Caki2 (cell line): Measurements from ENCODE around the gene SLC22A2. TPM values are rescaled to one million over a fixed set of nuclear protein-coding genes. Genes with fewer than 3 reads are reported as not detected.

Experiments used
- DNase-seq: peaks from one replicate; pipeline ENCODE4 v3.0.0-alpha.2; 2015; ENCODE audit warnings: low read depth
- in situ Hi-C: cut with HindIII; loops from 2 replicates; pipeline ENCODE4 v1.10.0; 2016; ENCODE audit warnings: low sequenced_read_pairs, low pct_unique_long_range_greater_than_20kb, mixed read lengths
- total RNA-seq: library from RNA; depleted of rRNA; stranded (reverse); fragments of >200 nt; shearing (Covaris generic); gene quantifications from 2 replicates; pipeline ENCODE4 v1.2.3, GENCODE V29; 2014; ENCODE audit warnings: low replicate concordance

The SLC22A2 gene
- total RNA-seq, 1 experiment from 2014 or later = 0.10 TPM

DNA sequence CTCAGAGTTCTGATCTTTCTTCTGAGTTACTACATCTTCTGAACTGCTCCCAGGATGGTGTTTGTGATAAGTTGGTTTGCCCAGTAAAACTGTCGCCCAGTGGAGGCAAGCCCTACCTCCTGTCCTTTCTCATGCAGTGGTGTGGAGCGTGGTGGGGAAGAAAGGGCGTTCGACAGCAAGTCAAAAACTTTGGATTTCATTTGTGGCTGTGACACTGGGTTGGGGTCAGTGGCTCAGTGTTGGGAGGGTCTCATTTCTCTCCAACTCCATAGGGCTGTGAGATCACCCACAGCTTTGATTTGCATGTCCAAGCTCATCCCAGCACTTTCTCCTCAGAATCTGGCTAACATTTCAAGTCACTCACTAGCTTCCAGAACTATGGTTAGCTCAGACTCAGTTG lies 17.5 kb upstream of the SLC22A2 start:
- in situ Hi-C loops = no loop called here
- DNase-seq = no peak

DNA sequence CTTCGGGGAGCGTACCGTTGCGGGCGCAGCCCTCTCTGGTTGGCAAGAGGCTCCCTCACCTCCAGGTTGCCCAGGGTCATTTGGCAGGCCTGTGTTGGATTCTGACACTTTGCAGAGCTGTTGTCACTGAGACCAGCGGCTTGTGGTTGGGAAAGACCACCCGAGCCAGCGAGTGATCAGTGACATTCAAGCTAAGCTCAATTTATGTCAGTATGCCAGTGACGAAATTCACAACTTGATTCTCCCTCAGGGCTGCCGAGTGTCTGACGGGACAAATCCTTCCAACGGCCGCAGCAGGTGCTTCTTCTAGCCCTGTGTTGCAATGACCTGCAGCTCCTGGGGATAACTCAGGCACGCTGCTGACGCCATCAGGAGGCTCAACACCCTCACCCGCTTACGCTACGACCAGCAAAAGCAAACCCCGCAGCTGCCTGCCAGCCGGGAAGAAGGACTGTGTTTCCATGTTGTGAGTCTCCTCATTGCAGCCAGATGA lies 16.9 kb upstream of the SLC22A2 start:
- in situ Hi-C loops = no loop called here
- DNase-seq = no peak

DNA sequence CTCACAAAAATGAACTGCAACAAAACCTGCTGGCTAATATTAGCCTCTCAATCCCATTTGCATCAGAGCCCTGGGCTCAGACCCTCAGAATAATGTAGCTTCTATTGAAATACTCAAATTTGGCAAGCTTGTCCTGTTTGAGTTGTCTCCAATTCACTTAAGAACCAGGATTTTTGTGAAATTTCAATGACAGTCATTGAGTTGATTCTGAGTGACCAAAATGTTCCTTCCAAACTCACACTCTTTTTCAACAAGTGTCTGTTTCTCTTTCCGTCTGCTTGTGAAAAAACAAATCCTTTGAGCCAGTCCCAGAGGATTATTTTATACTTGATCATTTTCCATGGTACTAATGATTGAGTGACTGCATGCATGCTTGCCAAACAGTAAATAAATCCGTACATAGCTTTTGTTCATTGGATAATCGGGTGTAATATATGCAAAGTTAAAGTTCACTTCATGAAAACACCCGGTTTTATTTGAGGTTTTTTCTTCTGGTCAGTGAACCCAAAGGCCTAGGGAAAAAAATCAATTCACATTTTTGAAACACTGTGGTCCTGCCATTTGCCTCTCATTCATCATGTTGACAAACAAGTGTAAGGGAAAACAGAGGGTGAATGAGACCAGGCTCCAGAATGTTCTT lies 16.4 kb upstream of the SLC22A2 start:
- in situ Hi-C loops = no loop called here
- DNase-seq = no peak

DNA sequence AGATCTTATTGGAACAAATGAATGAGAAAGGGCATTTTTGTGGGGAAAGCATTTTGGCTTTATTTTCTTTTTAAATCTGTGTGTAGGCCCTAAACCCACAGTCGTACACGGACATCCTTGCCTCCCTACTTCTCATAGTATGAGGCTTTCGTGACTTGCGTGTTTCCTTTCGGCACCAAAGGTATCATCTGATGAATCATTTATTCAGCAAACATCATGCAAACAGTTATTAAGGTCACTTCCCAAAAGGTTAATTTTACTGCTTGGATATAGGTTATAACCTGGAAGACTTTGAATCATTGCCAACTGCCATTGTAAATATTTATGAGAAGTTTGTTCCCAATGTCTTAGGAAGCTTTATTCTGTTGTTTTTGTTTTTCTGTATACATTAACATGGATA lies 15.1 kb upstream of the SLC22A2 start:
- in situ Hi-C loops = no loop called here
- no peak for DNase-seq

DNA sequence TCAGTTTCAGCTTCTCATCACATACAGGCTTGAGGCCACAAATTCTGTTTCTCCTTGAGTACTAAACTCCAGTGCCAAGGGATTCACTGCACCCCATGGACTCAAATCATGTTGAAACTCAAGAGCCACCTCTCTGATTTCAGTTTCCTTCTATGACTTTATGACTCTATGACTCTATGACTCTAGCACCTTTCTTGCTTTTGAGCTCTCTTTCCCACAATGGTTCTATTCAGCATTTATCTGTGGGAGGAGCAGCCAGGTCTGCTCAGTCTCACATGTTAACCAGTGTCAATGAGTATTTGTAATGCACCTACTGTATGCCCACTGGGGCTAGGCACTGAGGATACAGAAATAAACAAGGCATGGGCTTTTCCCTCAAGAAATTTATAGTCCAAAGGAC lies 14.6 kb upstream of the SLC22A2 start:
- DNase-seq = no peak
- in situ Hi-C loops = no loop called here

DNA sequence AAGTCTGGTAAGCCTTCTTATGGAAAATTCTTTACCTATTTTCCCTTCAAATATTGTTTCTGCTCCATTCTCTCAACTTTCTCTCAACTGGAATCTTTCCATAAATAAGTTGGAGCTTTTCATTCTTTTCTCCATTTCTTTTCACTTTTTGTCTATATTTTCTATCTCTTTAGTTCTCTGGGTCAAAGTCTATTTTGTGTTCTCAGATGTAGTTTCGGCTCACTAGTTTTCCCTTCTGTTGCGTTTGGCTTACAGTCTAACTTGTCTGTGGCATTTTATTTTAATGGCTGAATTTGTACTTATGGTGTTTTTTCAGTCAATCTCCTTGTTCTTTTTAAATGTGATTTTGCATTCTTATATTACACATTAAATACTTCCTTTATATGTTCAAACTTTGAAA lies 14.1 kb upstream of the SLC22A2 start:
- no peak for DNase-seq
- in situ Hi-C loops = no loop called here

DNA sequence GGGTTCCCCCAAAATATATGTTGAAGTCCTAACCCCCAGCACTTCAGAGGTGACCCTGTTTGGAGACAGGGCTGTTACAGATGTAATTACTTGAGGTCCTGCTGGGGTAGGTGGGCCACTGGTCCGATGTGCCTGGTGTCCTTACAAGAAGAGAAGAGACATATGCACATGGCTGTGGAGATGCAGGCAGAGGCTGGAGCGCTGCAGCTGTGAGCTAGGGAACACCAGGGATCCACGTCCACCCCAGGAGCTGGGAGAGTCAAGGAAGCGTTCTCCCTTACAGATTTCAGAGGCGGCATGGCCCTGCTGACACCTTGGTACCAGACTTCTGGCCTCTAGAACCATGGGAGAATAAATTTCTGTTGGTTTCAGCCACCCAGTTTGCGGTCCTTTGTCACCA lies 11.7 kb upstream of the SLC22A2 start:
- no peak for DNase-seq
- in situ Hi-C loops = no loop called here

DNA sequence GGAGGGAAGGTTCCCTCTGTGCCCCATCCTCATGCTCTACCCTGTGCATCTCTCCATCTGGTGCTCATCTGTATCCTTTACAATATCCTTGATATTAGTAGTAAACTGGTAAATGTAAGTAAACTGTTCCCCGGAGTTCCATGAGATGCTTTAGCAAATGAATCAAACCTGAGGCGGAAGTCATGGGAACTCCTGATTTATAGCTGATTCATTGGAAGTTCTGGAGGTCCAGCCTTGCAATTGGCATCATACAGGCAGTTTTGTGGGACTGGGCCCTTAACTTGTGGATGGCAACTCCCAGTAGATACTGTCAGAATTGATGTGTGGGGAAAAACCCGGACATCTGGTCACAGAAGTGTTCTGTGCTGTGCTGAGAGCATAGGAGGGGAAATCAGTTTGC lies 11.2 kb upstream of the SLC22A2 start:
- in situ Hi-C loops = no loop called here
- no peak for DNase-seq

DNA sequence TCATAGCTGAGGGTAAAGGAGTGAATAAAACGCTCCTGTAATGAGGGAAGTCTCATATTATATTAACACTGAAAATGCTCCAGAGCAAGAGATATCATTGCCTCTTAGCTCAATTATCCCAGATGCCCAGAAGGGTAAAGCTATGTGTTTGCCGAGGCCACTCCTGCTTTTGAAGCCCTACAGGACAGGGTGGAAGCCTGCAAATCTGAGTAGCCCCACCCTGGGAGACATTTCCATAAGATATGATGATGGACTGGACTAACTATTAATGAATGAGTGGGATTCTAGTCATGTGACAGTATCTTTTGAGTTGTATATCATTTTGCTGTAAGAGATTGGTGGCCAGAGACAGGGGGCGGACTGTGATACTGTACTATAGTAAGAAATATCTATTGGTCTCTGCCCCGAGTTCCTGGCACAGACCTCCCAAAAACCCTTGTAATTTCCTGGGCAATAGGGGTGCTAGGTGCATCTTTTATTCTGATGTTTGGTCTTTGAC lies 10.5 kb upstream of the SLC22A2 start:
- DNase-seq = no peak
- in situ Hi-C loops = no loop called here

DNA sequence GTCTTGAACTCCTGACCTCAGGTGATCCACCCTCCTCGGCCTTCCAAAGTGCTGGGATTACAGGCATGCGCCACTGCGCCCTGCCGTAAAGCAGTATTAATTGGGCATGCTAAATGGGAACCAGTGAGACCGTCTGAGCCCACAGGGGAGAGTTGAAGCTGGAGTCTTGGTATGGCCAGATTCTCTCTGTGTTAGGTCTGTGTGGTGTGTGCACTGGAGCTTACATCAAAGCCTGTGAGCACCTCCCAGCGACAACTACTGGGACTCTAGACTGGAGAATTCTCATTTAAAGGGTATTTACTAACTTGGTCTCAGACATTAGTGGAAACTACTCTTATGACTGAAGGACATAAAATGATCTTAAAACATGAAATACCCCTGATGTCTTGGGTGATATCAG lies 8.5 kb upstream of the SLC22A2 start:
- DNase-seq = no peak
- in situ Hi-C loops = no loop called here

DNA sequence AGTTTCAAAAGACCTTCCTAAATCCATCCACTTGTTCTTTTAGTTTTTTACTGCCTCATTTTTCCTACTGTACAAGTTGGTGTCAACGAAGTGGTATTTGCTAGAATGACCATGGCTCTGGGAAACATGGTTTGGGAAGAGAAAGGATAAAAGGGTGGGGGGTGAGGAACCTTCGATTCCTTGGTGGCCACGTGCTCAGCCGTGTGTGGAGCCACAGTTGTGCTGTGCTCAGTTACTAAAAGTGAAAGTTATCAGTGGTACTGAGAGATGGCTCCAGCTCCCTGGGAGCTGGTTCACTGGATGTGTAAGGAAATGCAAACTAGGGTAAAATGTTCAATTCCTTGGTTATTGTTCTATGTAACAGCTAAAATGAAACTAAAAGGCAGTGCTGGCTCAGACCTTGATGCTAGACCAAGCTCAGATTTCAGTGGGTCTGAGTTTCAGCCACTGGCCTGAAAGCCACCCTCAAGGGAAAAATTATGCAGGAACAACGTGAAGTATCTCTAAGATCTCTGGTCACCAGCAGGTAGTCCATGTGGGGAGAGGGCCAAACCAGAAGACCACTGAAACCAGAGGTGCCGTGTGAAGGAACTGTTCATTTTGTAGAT lies 7.4 kb upstream of the SLC22A2 start:
- in situ Hi-C loops = no loop called here
- no peak for DNase-seq

DNA sequence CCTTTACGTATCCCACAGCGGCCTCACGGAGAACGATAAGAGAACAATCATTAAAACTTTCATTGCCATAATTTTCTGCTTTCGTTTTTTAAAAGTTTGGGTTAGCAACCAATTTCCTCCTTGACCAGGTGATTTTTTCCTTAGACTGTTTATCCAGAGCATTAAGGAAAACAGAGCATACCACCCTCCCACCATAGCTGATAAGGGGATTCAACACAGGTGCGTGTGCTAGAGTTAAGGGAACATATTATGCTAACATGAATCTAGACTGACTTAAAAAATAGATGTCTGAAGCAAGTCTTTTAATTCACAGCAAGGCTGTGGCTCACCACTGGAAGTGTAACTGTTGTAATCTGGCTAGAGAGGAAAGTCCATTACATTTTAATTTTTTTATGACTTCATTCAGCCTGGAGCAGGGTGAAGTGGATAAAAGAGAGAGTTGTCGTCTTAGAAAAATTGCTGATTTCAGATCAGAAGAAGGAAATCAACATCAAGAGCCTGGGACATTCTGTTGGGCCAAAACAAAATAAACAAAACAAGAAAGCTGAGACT lies 5.5 kb upstream of the SLC22A2 start:
- DNase-seq = no peak
- in situ Hi-C loops = no loop called here

DNA sequence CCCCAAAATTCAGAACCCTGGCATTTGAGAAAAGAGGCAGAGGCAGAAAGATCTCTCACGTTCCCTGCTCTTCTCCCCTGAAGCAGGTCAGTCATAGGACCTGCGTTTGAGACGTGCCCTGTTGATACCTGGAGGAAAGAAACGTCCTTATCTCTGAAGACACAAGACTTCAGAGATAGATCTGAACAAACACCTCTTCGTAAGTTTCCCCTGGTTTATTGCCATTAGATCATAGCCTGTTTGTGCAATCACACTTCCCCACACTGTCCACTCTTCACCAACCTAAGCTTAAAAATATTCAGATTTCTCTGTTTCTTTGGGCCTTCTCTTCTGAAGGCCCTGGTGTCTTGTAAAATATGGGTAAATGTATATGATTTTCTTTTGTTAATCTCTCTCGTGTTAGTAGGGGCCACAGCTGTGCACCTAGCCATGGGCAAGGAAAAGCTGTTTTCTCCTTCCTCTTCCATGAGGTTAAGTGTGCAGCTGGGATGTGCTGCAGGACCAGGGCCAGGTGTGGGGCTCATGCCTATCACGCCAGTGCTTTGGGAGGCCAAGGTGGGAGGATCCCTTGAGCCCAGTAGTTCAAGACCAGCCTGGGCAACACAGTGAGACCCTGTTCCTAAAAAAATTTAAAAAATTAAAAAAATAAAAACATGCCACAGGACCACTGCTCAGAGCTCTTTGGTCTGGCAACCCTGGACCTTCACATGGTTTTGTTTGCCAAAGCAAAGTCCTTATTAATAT lies 4.7 kb upstream of the SLC22A2 start:
- in situ Hi-C loops = no loop called here
- no peak for DNase-seq

DNA sequence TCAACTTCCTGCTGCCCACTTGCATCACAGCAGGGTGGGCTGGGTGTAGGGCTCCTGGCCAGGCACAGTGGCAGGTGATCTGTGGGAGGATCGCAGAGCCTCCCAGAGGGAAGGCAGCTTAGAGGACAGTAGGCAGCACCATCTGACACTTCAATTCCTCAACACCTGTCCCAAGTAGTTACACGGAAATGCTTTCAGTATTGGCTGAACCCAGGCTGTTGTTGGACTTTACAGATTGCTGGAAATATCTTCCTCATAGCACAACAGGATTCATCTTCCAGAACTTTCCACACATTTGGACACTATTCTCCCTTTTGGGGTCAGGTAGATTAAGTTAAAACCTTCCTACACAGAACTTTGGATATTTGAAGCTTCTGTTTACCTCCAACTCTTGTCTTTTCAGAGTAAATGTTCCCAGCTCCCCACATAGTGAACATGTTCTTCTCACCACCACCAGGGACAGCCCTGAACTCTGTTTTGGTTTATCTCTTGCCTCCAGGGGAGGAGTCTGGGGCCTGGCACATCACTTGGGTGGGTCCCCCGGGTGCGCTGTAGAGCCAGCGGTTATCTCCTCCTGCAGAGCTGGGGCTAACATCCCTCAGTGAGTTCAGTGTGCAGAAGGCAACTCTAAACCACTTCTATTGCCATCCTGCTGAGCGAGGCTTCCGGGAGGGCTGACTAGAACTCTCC lies 3.5 kb upstream of the SLC22A2 start:
- no peak for DNase-seq
- in situ Hi-C loops = no loop called here

DNA sequence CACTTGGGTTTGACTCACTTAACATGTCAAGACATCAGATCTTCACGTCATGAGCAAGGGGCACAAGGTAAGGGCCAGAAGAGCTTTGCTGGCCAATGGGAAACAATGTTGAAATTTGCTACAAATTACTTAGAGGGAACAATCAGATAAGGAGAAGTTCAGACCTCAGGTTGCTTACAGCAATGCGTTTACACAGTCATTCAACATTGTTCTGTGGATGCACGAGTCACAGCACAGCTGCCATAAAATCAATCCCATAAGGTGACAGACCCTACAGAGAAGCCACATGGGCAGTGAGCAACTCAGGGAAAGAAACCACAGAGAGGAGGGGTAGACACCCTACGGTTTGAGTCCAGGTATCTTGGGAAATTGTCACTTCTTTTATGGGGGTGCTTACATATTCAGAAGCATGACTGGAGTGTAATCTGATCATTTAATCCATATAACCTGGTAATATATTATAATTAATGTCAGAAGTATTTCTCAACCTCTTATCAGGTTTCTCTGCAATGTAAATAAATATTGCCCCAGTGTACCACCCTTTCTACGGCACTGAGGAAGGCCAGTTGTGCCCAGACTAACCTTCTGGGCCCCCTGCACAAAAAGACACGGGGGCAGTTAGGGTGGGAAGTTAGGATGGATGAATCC lies 2.3 kb upstream of the SLC22A2 start:
- DNase-seq = peak; percentile 8
- in situ Hi-C loops = no loop called here

DNA sequence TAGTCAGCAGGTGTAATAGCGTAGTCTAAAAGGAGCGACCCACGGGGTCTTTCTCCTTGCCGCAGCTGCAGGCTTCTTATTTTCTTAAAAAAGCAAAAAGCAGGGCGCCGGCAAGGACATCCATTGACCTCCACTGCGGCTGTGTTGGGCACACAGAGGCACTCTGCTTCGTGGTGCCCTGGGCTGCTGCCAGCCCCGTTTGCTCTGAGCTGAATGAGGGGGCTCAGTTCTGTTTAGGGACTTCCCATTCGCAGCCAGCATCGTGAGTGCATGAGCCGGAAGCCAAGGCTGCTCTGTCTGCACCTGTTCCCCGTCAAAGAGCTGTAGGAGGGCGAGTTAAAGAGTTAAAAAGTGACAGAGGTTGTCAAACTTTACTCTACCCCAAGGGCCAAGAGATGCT lies 1.7 kb upstream of the SLC22A2 start:
- no peak for DNase-seq
- in situ Hi-C loops = no loop called here

DNA sequence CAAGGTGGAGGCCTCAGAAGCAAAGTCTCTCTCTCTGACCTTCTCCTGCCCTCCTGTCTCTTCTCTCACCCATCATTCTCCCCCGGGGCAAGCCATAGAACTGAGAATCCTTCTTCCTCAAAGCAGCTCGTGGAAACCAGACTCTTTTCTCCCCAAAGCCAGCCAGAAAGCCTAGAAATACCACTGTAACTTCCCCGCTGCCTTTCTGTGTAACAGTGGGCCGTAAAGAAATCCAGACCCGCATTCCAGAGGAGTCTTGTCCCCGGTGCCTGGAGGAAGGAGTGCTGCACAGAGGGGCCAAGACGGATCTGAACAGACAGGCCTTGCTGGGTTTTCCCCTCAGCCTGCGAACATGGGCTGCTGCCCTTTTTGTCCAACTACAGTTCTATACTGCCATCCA lies 977 bp upstream of the SLC22A2 start:
- in situ Hi-C loops = no loop called here
- DNase-seq = no peak

DNA sequence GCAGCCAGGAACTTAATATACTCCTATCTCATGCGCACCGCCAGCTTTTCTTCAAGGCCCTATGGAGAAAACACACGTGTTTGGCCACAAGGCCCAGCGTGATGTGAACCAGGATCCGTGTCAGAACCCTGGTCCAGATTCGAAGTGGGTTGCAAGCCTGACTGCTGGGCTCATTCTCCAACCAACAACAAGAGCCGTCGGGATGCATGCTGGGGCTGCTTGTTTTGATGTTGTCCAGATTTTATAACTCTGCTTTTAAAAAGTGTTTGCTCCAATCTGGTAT lies 463 bp upstream of the SLC22A2 start:
- in situ Hi-C loops = no loop called here
- no peak for DNase-seq
